Ishikawa (cell line): ENCODE results near the gene TMEM232.

Experiments
- CEBPB ChIP-seq: IDR thresholded peaks from 2 replicates; pipeline ENCODE4 v1.6.1; 2012
- CREB1 ChIP-seq: IDR thresholded peaks from 2 replicates; pipeline ENCODE4 v1.6.1; 2012; ENCODE audit warnings: low read depth
- EGR1 ChIP-seq: IDR thresholded peaks from 2 replicates; pipeline ENCODE4 v1.6.1; 2012
- EP300 ChIP-seq: IDR thresholded peaks from 2 replicates; pipeline ENCODE4 v1.6.1; 2012; ENCODE audit warnings: borderline replicate concordance
- FOXM1 ChIP-seq: IDR thresholded peaks from 2 replicates; pipeline ENCODE4 v1.6.1; 2012; ENCODE audit warnings: low read depth, borderline replicate concordance
- RAD21 ChIP-seq: IDR thresholded peaks from 2 replicates; pipeline ENCODE4 v1.6.1; 2012; ENCODE audit warnings: low read depth
- TAF1 ChIP-seq: IDR thresholded peaks from 2 replicates; pipeline ENCODE4 v1.6.1; 2012; ENCODE audit warnings: low read depth, mild to moderate bottlenecking
- TCF12 ChIP-seq: IDR thresholded peaks from 2 replicates; pipeline ENCODE4 v1.6.1; 2012; ENCODE audit warnings: low read depth
- TEAD4 ChIP-seq: IDR thresholded peaks from 2 replicates; pipeline ENCODE4 v1.6.1; 2012
- YY1 ChIP-seq: IDR thresholded peaks from 2 replicates; pipeline ENCODE4 v1.6.1; 2012; ENCODE audit warnings: low read depth
- ZBTB7A ChIP-seq: IDR thresholded peaks from 2 replicates; pipeline ENCODE4 v1.6.1; 2012; ENCODE audit warnings: low read depth
- TF ChIP-seq, protein P1 (sequence below): IDR thresholded peaks from 2 replicates; pipeline ENCODE4 v1.6.1; 2012; ENCODE audit warnings: low read depth, mild to moderate bottlenecking
- TF ChIP-seq, protein P2 (sequence below): IDR thresholded peaks from 2 replicates; pipeline ENCODE4 v1.6.1; 2012
- TF ChIP-seq, protein P3 (sequence below): IDR thresholded peaks from 2 replicates; pipeline ENCODE4 v1.6.1; 2012

DNA sequence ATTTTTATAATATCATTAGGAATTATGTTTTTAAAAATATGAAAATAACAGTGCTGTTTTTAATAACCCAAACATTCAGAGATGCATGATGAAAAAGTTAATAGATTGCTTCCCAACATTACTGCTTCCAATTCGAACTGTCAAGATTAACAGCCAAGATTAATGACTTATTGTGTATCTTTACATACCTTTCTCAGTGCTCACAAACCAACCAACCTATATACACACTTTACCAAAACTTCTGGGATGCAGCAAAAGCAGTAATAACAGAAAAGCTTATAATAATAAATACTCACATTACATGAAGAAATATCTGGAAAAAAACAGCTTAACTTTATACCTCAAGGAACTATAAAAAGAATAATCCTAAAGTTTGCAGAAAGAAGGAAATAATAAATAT lies 82.1 kb downstream of the TMEM232 start:
- TF ChIP-seq, protein P1, sequence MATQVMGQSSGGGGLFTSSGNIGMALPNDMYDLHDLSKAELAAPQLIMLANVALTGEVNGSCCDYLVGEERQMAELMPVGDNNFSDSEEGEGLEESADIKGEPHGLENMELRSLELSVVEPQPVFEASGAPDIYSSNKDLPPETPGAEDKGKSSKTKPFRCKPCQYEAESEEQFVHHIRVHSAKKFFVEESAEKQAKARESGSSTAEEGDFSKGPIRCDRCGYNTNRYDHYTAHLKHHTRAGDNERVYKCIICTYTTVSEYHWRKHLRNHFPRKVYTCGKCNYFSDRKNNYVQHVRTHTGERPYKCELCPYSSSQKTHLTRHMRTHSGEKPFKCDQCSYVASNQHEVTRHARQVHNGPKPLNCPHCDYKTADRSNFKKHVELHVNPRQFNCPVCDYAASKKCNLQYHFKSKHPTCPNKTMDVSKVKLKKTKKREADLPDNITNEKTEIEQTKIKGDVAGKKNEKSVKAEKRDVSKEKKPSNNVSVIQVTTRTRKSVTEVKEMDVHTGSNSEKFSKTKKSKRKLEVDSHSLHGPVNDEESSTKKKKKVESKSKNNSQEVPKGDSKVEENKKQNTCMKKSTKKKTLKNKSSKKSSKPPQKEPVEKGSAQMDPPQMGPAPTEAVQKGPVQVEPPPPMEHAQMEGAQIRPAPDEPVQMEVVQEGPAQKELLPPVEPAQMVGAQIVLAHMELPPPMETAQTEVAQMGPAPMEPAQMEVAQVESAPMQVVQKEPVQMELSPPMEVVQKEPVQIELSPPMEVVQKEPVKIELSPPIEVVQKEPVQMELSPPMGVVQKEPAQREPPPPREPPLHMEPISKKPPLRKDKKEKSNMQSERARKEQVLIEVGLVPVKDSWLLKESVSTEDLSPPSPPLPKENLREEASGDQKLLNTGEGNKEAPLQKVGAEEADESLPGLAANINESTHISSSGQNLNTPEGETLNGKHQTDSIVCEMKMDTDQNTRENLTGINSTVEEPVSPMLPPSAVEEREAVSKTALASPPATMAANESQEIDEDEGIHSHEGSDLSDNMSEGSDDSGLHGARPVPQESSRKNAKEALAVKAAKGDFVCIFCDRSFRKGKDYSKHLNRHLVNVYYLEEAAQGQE, result no peak
- TF ChIP-seq EGR1 (no peak), TEAD4 (no peak), FOXM1 (no peak), RAD21 (no peak), CEBPB (no peak), EP300 (no peak), TCF12 (no peak), TAF1 (no peak), YY1 (no peak), CREB1 (no peak), ZBTB7A (no peak)
- TF ChIP-seq, protein P2, sequence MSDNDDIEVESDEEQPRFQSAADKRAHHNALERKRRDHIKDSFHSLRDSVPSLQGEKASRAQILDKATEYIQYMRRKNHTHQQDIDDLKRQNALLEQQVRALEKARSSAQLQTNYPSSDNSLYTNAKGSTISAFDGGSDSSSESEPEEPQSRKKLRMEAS, result no peak
- TF ChIP-seq, protein P3, sequence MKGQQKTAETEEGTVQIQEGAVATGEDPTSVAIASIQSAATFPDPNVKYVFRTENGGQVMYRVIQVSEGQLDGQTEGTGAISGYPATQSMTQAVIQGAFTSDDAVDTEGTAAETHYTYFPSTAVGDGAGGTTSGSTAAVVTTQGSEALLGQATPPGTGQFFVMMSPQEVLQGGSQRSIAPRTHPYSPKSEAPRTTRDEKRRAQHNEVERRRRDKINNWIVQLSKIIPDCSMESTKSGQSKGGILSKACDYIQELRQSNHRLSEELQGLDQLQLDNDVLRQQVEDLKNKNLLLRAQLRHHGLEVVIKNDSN, result no peak
